Measurements from ENCODE around the gene SRBD1. TPM values are rescaled to one million over a fixed set of nuclear protein-coding genes. Genes with fewer than 3 reads are reported as not detected.

SRBD1 gene
- total and polyA plus RNA-seq, 2 of the 8 experiments (the other 6 are each of a cell fraction or from before 2014, with no cell fraction given): 4.6 to 20.0 TPM

- Histone ChIP-seq H4K8ac (ENCODE audit: extremely low read depth, insufficient read depth, low read length) (no peak overlapping the region), H3K9me3 (ENCODE audit: insufficient read depth in 2 of 2, low read depth in 1 of 2, low read length in 1 of 2) (no peaks in the 10 kb centered on the region), H2BK15ac (ENCODE audit: low read length) (no peak overlapping the region), H3K4me3 (ENCODE audit: extremely low read depth in 1 of 4, insufficient read depth in 2 of 4, low read depth in 3 of 4, low read length in 4 of 4) (no peak overlapping the region), H3K79me2 (ENCODE audit: control insufficient read depth in 1 of 2, insufficient read depth in 2 of 2, low read length in 2 of 2) (no peaks in the 10 kb centered on the region), H2AK5ac (ENCODE audit: low read depth, low read length) (no peak overlapping the region), H3K23ac (ENCODE audit: insufficient read length) (no peak overlapping the region), H3K4ac (replicated peaks; ENCODE audit: insufficient read length, low read depth, low read length) (no peak overlapping the region), H3K14ac (ENCODE audit: insufficient read length) (no peak overlapping the region), H2BK12ac (ENCODE audit: low read depth, low read length) (no peak overlapping the region), H3K27me3 (replicated peaks in 1 of 4; ENCODE audit: control insufficient read depth in 3 of 4, extremely low read depth in 1 of 4, insufficient read depth in 3 of 4, low read length in 3 of 4) (peaks cover 0 to 5% (median 2%) of the 10 kb centered on the region in 4 experiments; a peak in 4 of 7 replicates), H3K4me2 (ENCODE audit: insufficient read depth in 1 of 2, low read depth in 2 of 2, low read length in 2 of 2) (no peak overlapping the region), H4K5ac (ENCODE audit: insufficient read length, low read depth, low read length) (no peak overlapping the region), H3K79me1 (ENCODE audit: low read depth, low read length) (no peaks in the 10 kb centered on the region), H3K56ac (replicated peaks; ENCODE audit: insufficient read length, low read depth, low read length) (no peak overlapping the region), H2BK5ac (ENCODE audit: low read depth, low read length) (no peak overlapping the region), H3K9ac (replicated peaks in 1 of 4; ENCODE audit: extremely low read depth in 1 of 4, low read depth in 3 of 4, low read length in 3 of 4) (no peak overlapping the region), H3K27ac (ENCODE audit: low read depth, low read length) (no peak overlapping the region), H3K18ac (ENCODE audit: extremely low read depth, low read length) (no peak overlapping the region), H2AFZ (ENCODE audit: low read length) (no peak overlapping the region), H2BK20ac (ENCODE audit: low read length) (no peak overlapping the region), H3K23me2 (ENCODE audit: low read depth, low read length) (no peaks in the 10 kb centered on the region), H3K4me1 (replicated peaks in 1 of 4; ENCODE audit: control insufficient read depth in 3 of 4, insufficient read depth in 4 of 4, low read length in 3 of 4) (peaks cover 0 to 8% (median 3%) of the 10 kb centered on the region in 4 experiments; a peak in 2 of 7 replicates), H4K20me1 (replicated peaks in 1 of 2; ENCODE audit: control insufficient read depth in 1 of 2, insufficient read depth in 2 of 2, low read length in 2 of 2) (no peaks in the 10 kb centered on the region), H4K91ac (replicated peaks; ENCODE audit: insufficient read length, low read length) (no peak overlapping the region), H3K36me3 (ENCODE audit: control insufficient read depth in 2 of 4, insufficient read depth in 4 of 4, low read length in 3 of 4) (no peaks in the 10 kb centered on the region), H2BK120ac (replicated peaks; ENCODE audit: low read depth, low read length) (no peak overlapping the region)
- POLR2A ChIA-PET (ENCODE audit: partially characterized antibody): interaction anchor here (1.2 kb wide), 1 partner anchor 10 kb away, joined by 5 read pairs; no protein-coding TSS in a partner anchor
- DNase-seq (ENCODE audit: low read depth in 1 of 2, low spot score in 2 of 2) (no peak), FAIRE-seq (no peak)
- CTCF ChIA-PET (ENCODE audit: partially characterized antibody): interaction anchor here (1.4 to 1.5 kb wide), 2 partner anchors 9 to 299 kb away, joined by 3 to 6 read pairs; no protein-coding TSS in a partner anchor
- WGBS, 2 experiments (ENCODE audit: extremely low coverage in 1 of 2, insufficient coverage in 1 of 2, insufficient read length in 1 of 2, insufficient replicate concordance in 2 of 2, low coverage in 1 of 2, low lambda C conversion rate in 2 of 2, missing lambda C conversion rate in 1 of 2): 88% methylated on average over 5 of the region's 5 CpGs; no CpG with 5 or more reads in 1 of the 2 experiments
- TF ChIP-seq EP300 (IDR thresholded peaks at IDR 0.05; ENCODE audit: borderline replicate concordance in 1 of 2, low read depth in 2 of 2, low read length in 2 of 2): no peak
- no peak for TF ChIP-seq POLR2A (IDR thresholded peaks at IDR 0.05; ENCODE audit: control extremely low read depth in 1 of 2, low read depth in 2 of 2, low read length in 2 of 2)
- no peak for TF ChIP-seq MAFK (IDR thresholded peaks at IDR 0.05; ENCODE audit: low read depth, low read length)
- TF ChIP-seq SIX5 (IDR thresholded peaks at IDR 0.05; ENCODE audit: low read depth, low read length): no peak
- TF ChIP-seq HDAC2 (IDR thresholded peaks at IDR 0.05; ENCODE audit: borderline replicate concordance in 1 of 2, low read depth in 2 of 2, low read length in 2 of 2): no peak
- TF ChIP-seq SP1 (IDR thresholded peaks at IDR 0.05; ENCODE audit: low read depth, low read length): no peak
- no peak for TF ChIP-seq SP4 (IDR thresholded peaks at IDR 0.05; ENCODE audit: low read length)
- no peak for TF ChIP-seq RNF2 (IDR thresholded peaks at IDR 0.05; ENCODE audit: borderline replicate concordance, low read depth, low read length, missing control alignments, poor library complexity, severe bottlenecking)
- TF ChIP-seq KDM1A (IDR thresholded peaks at IDR 0.05; ENCODE audit: borderline replicate concordance, low read length): no peak
- no peak for TF ChIP-seq MAX (IDR thresholded peaks at IDR 0.05)
- no peak for TF ChIP-seq USF2 (IDR thresholded peaks at IDR 0.05; ENCODE audit: low read length)
Measured at GRCh38 chr2:45637440-45637839, 26.4 kb upstream of the SRBD1 start.

All from H1 (cell line).